Mesendoderm (in vitro differentiated cells): ENCODE data around the gene FTO.
A peak's percentile ranks its signal among the peaks of the same experiment; 100 is the strongest.

Source experiments
- DNase-seq: peaks from one replicate; pipeline ENCODE4 v3.0.0; 2013
- H2AK5ac ChIP-seq: 2 replicates; pipeline ENCODE4 v1.6.1; 2013; ENCODE audit warnings: low read length, inconsistent platforms
- H2BK120ac ChIP-seq: 2 replicates; pipeline ENCODE4 v1.6.1; 2013; ENCODE audit warnings: low read depth, mild to moderate bottlenecking, low read length, moderate library complexity, mixed read lengths
- H2BK15ac ChIP-seq: replicated peaks from 2 replicates; pipeline ENCODE4 v1.6.1; 2013; ENCODE audit warnings: low read depth, mild to moderate bottlenecking, moderate library complexity
- H2BK5ac ChIP-seq: 2 replicates; pipeline ENCODE4 v1.6.1; 2013; ENCODE audit warnings: low read length, inconsistent platforms
- H3K18ac ChIP-seq: 2 replicates; pipeline ENCODE4 v1.6.1; 2013; ENCODE audit warnings: mild to moderate bottlenecking, low read length, mixed read lengths
- H3K23ac ChIP-seq: one replicate; pipeline ENCODE4 v1.6.1; 2013; ENCODE audit warnings: low read length
- H3K27ac ChIP-seq: 2 replicates; pipeline ENCODE4 v1.5.1; 2013; ENCODE audit warnings: low read depth, mild to moderate bottlenecking, inconsistent platforms, low read length, moderate library complexity
- H3K27me3 ChIP-seq: 2 replicates; pipeline ENCODE4 v1.6.1; 2013; ENCODE audit warnings: low read length, control low read depth, mild to moderate bottlenecking, inconsistent platforms; ENCODE audit not compliant: insufficient read depth, poor library complexity
- H3K36me3 ChIP-seq: 2 replicates; pipeline ENCODE4 v1.6.1; 2013; ENCODE audit warnings: low read length, inconsistent platforms; ENCODE audit not compliant: control insufficient read depth, insufficient read depth
- H3K4ac ChIP-seq: one replicate; pipeline ENCODE4 v1.6.1; 2013; ENCODE audit warnings: low read depth, mild to moderate bottlenecking, low read length, moderate library complexity
- H3K4me1 ChIP-seq: 2 replicates; pipeline ENCODE4 v1.6.1; 2013; ENCODE audit warnings: low read depth, low read length, inconsistent platforms; ENCODE audit not compliant: control insufficient read depth
- H3K4me2 ChIP-seq: 2 replicates; pipeline ENCODE4 v1.6.1; 2013; ENCODE audit warnings: low read length
- H3K4me3 ChIP-seq: 2 replicates; pipeline ENCODE4 v1.5.1; 2013; ENCODE audit warnings: mild to moderate bottlenecking, low read length
- H3K56ac ChIP-seq: one replicate; pipeline ENCODE4 v1.6.1; 2013; ENCODE audit warnings: low read length
- H3K79me1 ChIP-seq: 2 replicates; pipeline ENCODE4 v1.6.1; 2013; ENCODE audit warnings: low read length, inconsistent platforms
- H3K79me2 ChIP-seq: 2 replicates; pipeline ENCODE4 v1.6.1; 2013; ENCODE audit warnings: mild to moderate bottlenecking, low read length; ENCODE audit not compliant: control insufficient read depth, insufficient read depth
- H3K9ac ChIP-seq: 2 replicates; pipeline ENCODE4 v1.6.1; 2013; ENCODE audit warnings: low read length, inconsistent platforms
- H4K5ac ChIP-seq: one replicate; pipeline ENCODE4 v1.6.1; 2013; ENCODE audit warnings: low read length
- H4K8ac ChIP-seq: one replicate; pipeline ENCODE4 v1.6.1; 2013; ENCODE audit warnings: low read depth, mild to moderate bottlenecking, control low read depth, low read length, moderate library complexity
- WGBS: extraction: QIAGEN DNeasy Blood & Tissue Kit; methylation state at CpG from one replicate; pipeline ENCODE4 v1.1.7; 2013; ENCODE audit warnings: low lambda C conversion rate, missing lambda C conversion rate; ENCODE audit not compliant: insufficient coverage; ENCODE audit errors: extremely low coverage; 5-methylcytosine and 5-hydroxymethylcytosine counted together

The FTO gene

DNA sequence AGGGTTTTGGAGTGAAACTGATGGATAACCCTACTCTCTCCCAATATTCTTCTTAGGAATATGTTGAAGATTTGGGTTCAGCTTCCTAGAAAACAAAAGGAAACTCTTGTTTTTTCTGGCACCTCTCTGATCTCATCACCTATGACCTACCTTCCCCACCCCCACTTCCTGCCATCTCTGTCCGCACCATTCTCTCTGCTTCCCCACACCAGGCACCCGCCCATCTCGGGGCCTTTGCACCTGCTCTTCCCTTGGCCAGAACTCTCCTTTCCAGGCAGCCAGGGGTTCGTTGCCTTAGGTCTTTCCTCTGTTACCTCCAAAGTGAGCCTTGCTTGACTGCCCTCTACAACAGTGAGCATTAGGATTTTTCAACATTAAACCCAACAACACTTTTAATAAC, 423.0 kb downstream of the FTO start:
- Histone ChIP-seq H3K56ac (no peak overlapping the region), H3K27me3 (no peaks in the 10 kb centered on the region), H2BK5ac (no peak overlapping the region), H3K36me3 (no peaks in the 10 kb centered on the region), H2BK15ac (no peak overlapping the region), H3K23ac (peak overlapping the region; percentile 6), H3K79me1 (no peaks in the 10 kb centered on the region), H2BK120ac (no peak overlapping the region), H3K18ac (no peak overlapping the region), H3K27ac (no peak overlapping the region), H3K4me2 (no peak overlapping the region), H3K4me1 (no peaks in the 10 kb centered on the region), H4K5ac (no peak overlapping the region), H2AK5ac (no peak overlapping the region), H3K4me3 (no peak overlapping the region), H3K9ac (no peak overlapping the region), H4K8ac (no peak overlapping the region), H3K79me2 (no peaks in the 10 kb centered on the region), H3K4ac (no peak overlapping the region)
- no peak for DNase-seq
- no CpG with 5 or more reads among the region's 4 CpGs for WGBS

DNA sequence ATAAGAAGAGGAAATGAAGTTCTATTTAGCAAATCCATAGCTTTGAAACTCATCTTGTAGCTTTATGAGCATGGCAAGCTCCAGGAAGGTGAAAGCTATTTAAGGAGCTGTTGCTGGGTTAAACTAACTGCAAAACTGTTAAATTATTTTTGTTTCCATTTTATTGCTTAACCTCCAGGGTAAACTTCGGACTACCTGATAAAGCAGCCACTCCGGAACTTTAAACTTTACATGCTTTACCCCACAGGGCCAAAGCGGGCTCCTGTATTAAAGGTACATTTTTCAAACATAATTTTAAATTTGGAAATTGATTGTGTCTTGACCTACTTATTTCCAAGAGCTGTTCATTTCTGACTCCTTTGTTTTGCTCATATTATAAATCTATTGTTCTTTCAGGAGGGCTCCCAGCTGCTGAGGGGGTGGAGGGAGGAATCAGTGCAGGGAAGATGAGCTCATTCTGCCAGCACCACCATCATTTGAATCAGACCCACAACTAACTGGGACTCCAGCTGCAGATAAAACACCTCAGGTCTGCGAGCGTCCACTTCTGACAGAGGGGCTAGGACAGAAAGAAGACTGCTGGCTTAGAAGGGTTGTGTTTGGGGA, 424.8 kb downstream of the FTO start:
- Histone ChIP-seq H4K8ac (no peak overlapping the region), H3K27me3 (no peaks in the 10 kb centered on the region), H3K79me1 (no peaks in the 10 kb centered on the region), H3K79me2 (no peaks in the 10 kb centered on the region), H4K5ac (no peak overlapping the region), H2BK120ac (no peak overlapping the region), H3K36me3 (no peaks in the 10 kb centered on the region), H3K27ac (no peak overlapping the region), H3K4me3 (no peak overlapping the region), H2BK5ac (no peak overlapping the region), H3K4ac (no peak overlapping the region), H3K4me1 (no peaks in the 10 kb centered on the region), H3K23ac (no peak overlapping the region), H3K9ac (no peak overlapping the region), H3K56ac (no peak overlapping the region), H2BK15ac (no peak overlapping the region), H3K18ac (no peak overlapping the region), H3K4me2 (no peak overlapping the region), H2AK5ac (no peak overlapping the region)
- WGBS: no CpG with 5 or more reads among the region's 5 CpGs
- no peak for DNase-seq

DNA sequence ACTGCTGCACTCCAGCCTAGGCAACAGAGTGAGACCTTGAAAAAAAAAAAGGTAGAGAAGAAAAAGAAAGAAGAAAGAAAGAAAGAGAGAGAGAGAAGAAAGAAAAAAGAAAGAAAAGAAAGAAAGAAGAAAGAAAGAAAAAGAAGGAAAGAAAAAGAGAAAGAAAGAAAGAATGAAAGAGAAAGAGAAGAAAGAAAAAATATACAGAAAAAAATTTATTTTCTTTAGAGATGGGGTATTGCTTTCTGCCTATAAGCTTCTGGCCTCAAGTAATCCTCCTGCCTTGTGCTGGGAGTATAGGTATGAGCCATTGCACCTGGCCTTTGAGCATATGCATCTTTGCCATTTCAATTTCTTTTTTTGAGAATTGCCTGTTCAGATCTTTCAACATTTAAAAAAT, 425.9 kb downstream of the FTO start:
- Histone ChIP-seq H3K79me1 (no peaks in the 10 kb centered on the region), H4K8ac (no peak overlapping the region), H3K4ac (no peak overlapping the region), H2BK15ac (no peak overlapping the region), H3K27ac (no peak overlapping the region), H2AK5ac (no peak overlapping the region), H3K18ac (no peak overlapping the region), H2BK120ac (no peak overlapping the region), H4K5ac (no peak overlapping the region), H3K36me3 (no peaks in the 10 kb centered on the region), H3K4me2 (no peak overlapping the region), H3K4me3 (no peak overlapping the region), H3K23ac (no peak overlapping the region), H3K79me2 (no peaks in the 10 kb centered on the region), H3K27me3 (no peaks in the 10 kb centered on the region), H2BK5ac (no peak overlapping the region), H3K9ac (no peak overlapping the region), H3K4me1 (no peaks in the 10 kb centered on the region), H3K56ac (no peak overlapping the region)
- DNase-seq: no peak

DNA sequence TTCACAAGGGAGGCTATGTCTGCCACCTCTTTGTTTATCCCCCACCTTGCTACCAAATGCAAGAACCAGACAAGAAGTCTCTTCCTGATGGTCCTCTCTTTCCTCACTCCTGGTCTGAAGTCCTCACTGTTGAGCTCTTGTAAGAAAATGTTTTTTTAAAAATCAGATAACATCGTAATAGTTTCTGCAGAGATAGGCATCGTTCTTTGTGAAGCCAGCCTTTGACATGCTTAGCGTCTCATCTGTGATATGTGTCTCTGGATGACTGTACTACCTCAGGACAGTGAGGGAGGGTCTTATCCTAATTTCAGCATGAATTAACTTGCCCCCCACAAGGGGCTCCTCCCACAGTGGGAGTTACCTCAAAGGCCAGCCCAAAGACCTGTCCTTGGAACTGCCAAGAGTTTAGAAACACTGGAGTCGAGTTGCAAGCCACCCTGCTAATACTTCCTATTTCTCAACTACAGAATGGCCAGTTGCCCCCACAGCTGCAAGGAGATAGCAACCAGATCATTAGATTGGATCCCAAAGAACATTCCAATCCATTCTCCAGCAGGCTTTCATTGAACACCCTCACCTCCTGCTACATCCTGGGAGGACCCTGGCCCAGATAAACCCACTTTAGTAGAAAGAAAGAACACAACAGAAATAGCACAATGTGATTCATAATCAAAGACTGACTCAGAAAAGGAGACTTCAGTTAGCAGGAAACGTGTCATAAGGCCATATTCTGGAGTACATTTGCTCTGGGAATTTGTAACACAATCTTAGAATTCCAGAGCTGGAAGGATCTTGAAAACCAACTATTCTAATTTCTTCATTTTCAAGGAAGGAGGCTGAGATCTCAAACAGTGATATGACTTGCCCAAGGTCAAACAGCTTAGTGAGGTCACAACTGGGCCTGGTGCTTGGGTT, 431.7 kb downstream of the FTO start:
- H2AK5ac ChIP-seq: no peak overlapping the region
- H3K27ac ChIP-seq: no peak overlapping the region
- H3K36me3 ChIP-seq: no peaks in the 10 kb centered on the region
- H3K23ac ChIP-seq: no peak overlapping the region
- no peaks in the 10 kb centered on the region for H3K79me1 ChIP-seq
- no peak overlapping the region for H2BK120ac ChIP-seq
- H3K27me3 ChIP-seq: no peaks in the 10 kb centered on the region
- H3K4me2 ChIP-seq: no peak overlapping the region
- no peak overlapping the region for H2BK15ac ChIP-seq
- no peak overlapping the region for H3K9ac ChIP-seq
- H3K56ac ChIP-seq: no peak overlapping the region
- no peak overlapping the region for H4K8ac ChIP-seq
- no peaks in the 10 kb centered on the region for H3K79me2 ChIP-seq
- peaks cover 11% of the 10 kb centered on the region for H3K4me1 ChIP-seq
- no peak overlapping the region for H2BK5ac ChIP-seq
- H4K5ac ChIP-seq: no peak overlapping the region
- no peak overlapping the region for H3K18ac ChIP-seq
- no peak overlapping the region for H3K4me3 ChIP-seq
- DNase-seq: peak; percentile 31
- no peak overlapping the region for H3K4ac ChIP-seq
- no CpG with 5 or more reads among the region's 5 CpGs for WGBS

DNA sequence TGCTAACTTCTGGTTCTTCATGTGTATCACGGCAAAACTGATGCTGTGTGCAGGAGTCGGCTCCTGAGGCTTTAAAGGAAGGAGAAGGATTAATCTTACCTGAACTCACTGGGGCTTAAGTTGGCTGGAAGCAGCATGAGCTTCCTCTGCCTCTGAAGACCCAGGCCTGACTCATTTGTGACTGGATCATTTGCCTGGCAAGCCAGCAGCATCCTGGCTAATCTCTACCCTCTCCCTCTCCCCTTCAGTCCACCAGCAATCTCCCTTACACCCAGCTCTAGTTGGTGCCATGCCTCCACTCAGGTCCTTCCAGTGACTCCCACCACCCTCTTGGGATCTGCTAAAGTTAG, 432.3 kb downstream of the FTO start:
- Histone ChIP-seq H4K8ac (no peak overlapping the region), H3K4me1 (peaks cover 11% of the 10 kb centered on the region), H2BK5ac (no peak overlapping the region), H3K36me3 (no peaks in the 10 kb centered on the region), H3K79me2 (no peaks in the 10 kb centered on the region), H4K5ac (no peak overlapping the region), H3K27ac (no peak overlapping the region), H3K9ac (no peak overlapping the region), H2AK5ac (no peak overlapping the region), H3K4me2 (no peak overlapping the region), H2BK15ac (no peak overlapping the region), H3K18ac (no peak overlapping the region), H3K4ac (no peak overlapping the region), H3K23ac (no peak overlapping the region), H3K79me1 (no peaks in the 10 kb centered on the region), H3K56ac (no peak overlapping the region), H3K27me3 (no peaks in the 10 kb centered on the region), H3K4me3 (no peak overlapping the region), H2BK120ac (no peak overlapping the region)
- no CpG with 5 or more reads among the region's 2 CpGs for WGBS
- no peak for DNase-seq
